Heart left ventricle (tissue), 16 donors: ENCODE measurements around the gene CPXM2. TPM values are rescaled to one million over a fixed set of nuclear protein-coding genes. Genes with fewer than 3 reads are reported as not detected.

Experiments used
- ATAC-seq, 4 donors: fragments of 200-7000 bp; cut with Tn5 transposase; one replicate each; pipeline ENCODE4 v1.9.1; 2020 to 2022; ENCODE audit warnings: moderate library complexity in 4 of 4, mild to moderate bottlenecking in 3 of 4, moderate number of reproducible peaks in 1 of 4
- DNase-seq, 5 donors: peaks; one replicate each; pipeline ENCODE4 v3.0.0-alpha.2; 2020
- H3K27ac ChIP-seq, 12 donors: fragments of 200-600 bp; sonication (generic) in 4 of 12; one replicate each; pipeline versions ENCODE4 v1.5.0 to v1.8.0; 2016 to 2022; ENCODE audit warnings: mild to moderate bottlenecking in 2 of 12
- H3K27me3 ChIP-seq, 9 donors: fragments of 200-600 bp; sonication (generic) in 2 of 9; one replicate each; pipeline versions ENCODE4 v1.5.1 to v1.8.0; 2016 to 2022; ENCODE audit warnings: mild to moderate bottlenecking in 3 of 9
- H3K36me3 ChIP-seq, 9 donors: fragments of 200-600 bp; sonication (generic) in 2 of 9; one replicate each; pipeline versions ENCODE4 v1.5.0 to v1.8.0; 2018 to 2022; ENCODE audit warnings: mild to moderate bottlenecking in 2 of 9
- H3K4me1 ChIP-seq, 12 donors: fragments of 200-600 bp; sonication (generic) in 4 of 12; one replicate each; pipeline versions ENCODE4 v1.5.0 to v1.8.0; 2016 to 2022; ENCODE audit warnings: mild to moderate bottlenecking in 3 of 12
- H3K4me3 ChIP-seq, 12 donors: fragments of 200-600 bp; sonication (generic) in 4 of 12; one replicate each; pipeline versions ENCODE4 v1.5.0 to v1.8.0; 2017 to 2022; ENCODE audit warnings: mild to moderate bottlenecking in 9 of 12, moderate library complexity in 4 of 12
- H3K9me3 ChIP-seq, 12 donors: fragments of 200-600 bp; sonication (generic) in 4 of 12; one replicate each; pipeline versions ENCODE4 v1.5.0 to v1.8.0; 2016 to 2022; ENCODE audit warnings: mild to moderate bottlenecking in 1 of 12
- CTCF ChIP-seq, 12 donors: fragments of 200-600 bp; sonication (generic) in 4 of 12; IDR thresholded peaks; one replicate each; pipeline versions ENCODE4 v1.5.0 to v1.8.0; 2018 to 2022; ENCODE audit warnings: antibody characterized with exemption in 12 of 12, mild to moderate bottlenecking in 5 of 12
- POLR2A ChIP-seq, 2 donors: fragments of 450-650 bp; IDR thresholded peaks; one replicate each; pipeline ENCODE4 v1.6.1; 2017; ENCODE audit warnings: antibody characterized with exemption in 2 of 2, mild to moderate bottlenecking in 2 of 2, moderate library complexity in 2 of 2
- WGBS, 4 donors: extraction: QIAGEN DNeasy Blood & Tissue Kit in 2 of 4; methylation state at CpG; one replicate each; pipeline versions ENCODE4 v1.1.5 to v1.1.7; 2013 to 2018; 5-methylcytosine and 5-hydroxymethylcytosine counted together
- intact Hi-C, 10 donors: fragments of 100-400 bp; cut with DNase I; formaldehyde crosslinking; loops; one replicate each; pipeline versions ENCODE4 v1.11.1 to v1.14.2; 2022
- polyA plus RNA-seq, 2 donors: library from polyadenylated mRNA; stranded (reverse); fragments of 200-250 nt; gene quantifications; one replicate each; pipeline ENCODE4 v1.2.3, GENCODE V29; 2013
- total RNA-seq, 9 donors: library from RNA; depleted of rRNA in 2 of 9; stranded (reverse); fragments of >200 nt in 2 of 9; fragmentation: NEBNext Ultra II Directional in 3 of 9; extraction: Animal tissue kit (Norgen Biotek cat#: 25700) in 3 of 9; gene quantifications; one replicate each; pipeline versions ENCODE4 v1.1.0 to v1.2.4, GENCODE V29; 2016 to 2023
- donor health status: ischemic (EF 13 %, LVEDD 7.1; RV severe dilation, severe dysfunction).
- donor health status: healthy with polysubstance abuse.
- donor health status: DM: no; HTN: yes; CAD: no.
- donor health status: DM: no; HTN: no; CAD: no.
- donor health status: ischemic (EF 25% LVEDD 6.9; RV normal size, moderate dysfunction).
- donor health status: ischemic (EF 25% LVEDD 5.7; RV mildly dilated, moderate dysfunction).
- donor health status: healthy.
- donor health status: DM: yes; HTN: yes; CAD: no.
- donor health status: ischemic (EF 35%, LVEDD 5.7; RV mildly dilated, moderate dysfunction).
- donor health status: nonischemic (EF 11% LVEDD 7.7; RV severe dilation, severe dysfunction).
- donor health status: DM: yes; HTN: yes; CAD: no.
- donor health status: PGD.
- donor health status: ischemic (EF 29% LVEDD 5.4; RV normal size, mild dysfunction).
- donor health status: nonischemic (EF 23%, LVEDD 6.1; RV moderate dilation, normal function).

Gene CPXM2
- total and polyA plus RNA-seq, 11 donors = 1.1 to 23.2 (median 4.2) TPM

GRCh38 chr10:123703195-123703790 is 188.3 kb downstream of the CPXM2 start:
- intact Hi-C loops = no loop called here
- Histone ChIP-seq H3K4me3 (no peak overlapping the region), H3K27me3 (peaks cover 0 to 8% (median 0%) of the 10 kb centered on the region in 9 donors), H3K36me3 (no peaks in the 10 kb centered on the region), H3K4me1 (no peaks in the 10 kb centered on the region), H3K27ac (no peak overlapping the region), H3K9me3 (no peaks in the 10 kb centered on the region)
- TF ChIP-seq CTCF (IDR thresholded peaks at IDR 0.05) (no peak), POLR2A (IDR thresholded peaks at IDR 0.05) (no peak)
- 62 to 78% (median 69%) methylated on average over 6 of the region's 6 CpGs for WGBS, 4 donors
- ATAC-seq (no peak), DNase-seq (no peak)

Other genes with a start within 250 kb of the CPXM2 start
- not detected for gene GPR26, start 225.5 kb downstream of the CPXM2 start, total RNA-seq
- not detected for gene GPR26, start 225.5 kb downstream of the CPXM2 start, polyA plus RNA-seq
- gene CHST15, start 201.8 kb upstream of the CPXM2 start, total RNA-seq = 10 to 100 TPM in 2 of 9 donors, 1 to 10 TPM in 7; 3.4 to 27.1 (median 4.2) TPM
- gene CHST15, start 201.8 kb upstream of the CPXM2 start, polyA plus RNA-seq = 1 to 10 TPM in 1 of 2 donors, under 1 TPM in 1; 0.88 to 3.1 TPM